Duodenal mucosa (tissue), 2 donors: ENCODE data around the gene MOB4.
"Not testable (repeated sequence)": the region's sequence is repeated elsewhere in the genome, so short reads cannot be mapped to it uniquely, and the experiment has no call there.

Source experiments
- H3K27ac ChIP-seq: one replicate; pipeline ENCODE4 v1.7.0; 2013; ENCODE audit warnings: low read depth, low read length
- H3K27me3 ChIP-seq, 2 donors: one replicate each; pipeline ENCODE4 v1.7.0; 2013; ENCODE audit warnings: low read length in 2 of 2, control low read depth in 1 of 2; ENCODE audit not compliant: insufficient read depth in 2 of 2, control insufficient read depth in 1 of 2
- H3K36me3 ChIP-seq, 2 donors: one replicate each; pipeline ENCODE4 v1.7.0; 2013; ENCODE audit warnings: low read length in 2 of 2, control low read depth in 1 of 2; ENCODE audit not compliant: insufficient read depth in 2 of 2, control insufficient read depth in 1 of 2
- H3K4me1 ChIP-seq, 2 donors: one replicate each; pipeline ENCODE4 v1.7.0; 2013; ENCODE audit warnings: low read length in 2 of 2, control low read depth in 1 of 2; ENCODE audit not compliant: insufficient read depth in 2 of 2, control insufficient read depth in 1 of 2
- H3K4me3 ChIP-seq, 2 donors: one replicate each; pipeline ENCODE4 v1.7.0; 2013; ENCODE audit warnings: low read length in 2 of 2, low read depth in 1 of 2
- H3K9ac ChIP-seq, 2 donors: one replicate each; pipeline ENCODE4 v1.7.0; 2013; ENCODE audit warnings: low read length in 2 of 2, low read depth in 1 of 2
- H3K9me3 ChIP-seq, 2 donors: one replicate each; pipeline ENCODE4 v1.7.0; 2013; ENCODE audit warnings: low read length in 2 of 2, control low read depth in 1 of 2; ENCODE audit not compliant: control insufficient read depth in 1 of 2

Gene MOB4

DNA sequence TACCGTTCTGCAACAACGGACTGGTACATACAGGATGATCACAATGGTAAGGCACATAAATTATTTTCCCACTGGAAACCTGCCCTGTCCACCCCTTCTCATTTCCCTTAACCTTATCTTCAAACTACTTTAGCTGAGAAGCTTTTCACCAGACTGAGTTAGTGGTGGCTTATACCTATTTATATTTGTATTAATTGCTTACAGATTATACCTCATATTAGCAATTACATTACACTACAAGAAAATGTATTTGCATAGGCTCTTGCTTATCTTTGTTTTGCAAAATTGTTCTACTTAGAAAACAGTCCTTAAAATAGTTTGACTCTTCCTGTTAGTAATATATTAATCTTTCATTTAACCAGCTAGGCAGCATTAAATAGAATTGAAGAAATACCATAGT lies 35.4 kb downstream of the MOB4 start:
- not testable (repeated sequence) for H3K27ac ChIP-seq, H3K4me3 ChIP-seq, H3K27me3 ChIP-seq, H3K9ac ChIP-seq, H3K4me1 ChIP-seq, H3K9me3 ChIP-seq
- peaks cover 8 to 43% of the 10 kb centered on the region in 2 donors for H3K36me3 ChIP-seq

DNA sequence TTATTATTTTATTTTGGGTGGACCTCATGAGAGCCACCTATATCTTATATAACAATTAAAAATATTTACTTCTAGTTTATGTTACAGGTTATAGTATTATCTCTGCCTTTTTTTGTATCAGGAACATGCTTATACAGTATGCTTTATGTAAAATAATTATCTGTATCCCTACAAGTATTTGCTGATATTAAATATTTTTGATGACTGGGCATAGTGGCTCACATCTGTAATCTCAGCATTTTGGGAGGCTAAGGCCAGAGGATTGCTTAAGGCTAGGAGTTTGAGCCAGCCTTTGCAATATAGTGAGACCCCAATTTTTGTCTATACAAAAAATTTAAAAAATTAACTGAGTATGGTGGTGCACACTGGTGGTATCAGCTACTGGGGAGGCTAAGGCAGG lies 39.6 kb downstream of the MOB4 start:
- no peaks in the 10 kb centered on the region for H3K4me1 ChIP-seq
- no peak overlapping the region for H3K27ac ChIP-seq
- no peak overlapping the region for H3K9ac ChIP-seq
- no peaks in the 10 kb centered on the region for H3K9me3 ChIP-seq
- H3K4me3 ChIP-seq: no peak overlapping the region
- H3K27me3 ChIP-seq: no peaks in the 10 kb centered on the region
- peaks cover 0 to 19% of the 10 kb centered on the region in 2 donors for H3K36me3 ChIP-seq

DNA sequence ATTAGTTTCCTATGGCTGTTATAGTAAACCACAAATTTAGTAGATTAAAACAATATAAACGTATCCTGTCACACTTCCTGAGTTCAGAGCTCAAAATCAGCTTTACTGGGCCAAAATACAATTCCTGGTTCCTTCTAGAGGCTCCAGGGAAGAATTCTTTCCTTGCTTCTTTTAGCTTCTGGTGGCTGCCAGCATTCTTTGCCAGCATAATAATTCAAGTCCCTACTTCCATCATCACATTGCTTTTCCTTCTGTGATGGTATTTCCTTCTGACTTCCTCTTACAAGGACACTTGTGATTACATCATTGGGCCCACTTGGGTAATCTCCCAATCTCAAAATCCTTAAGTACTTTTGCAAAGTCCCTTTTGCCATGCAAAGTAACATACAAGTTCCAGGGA lies 40.6 kb downstream of the MOB4 start:
- Histone ChIP-seq H3K9ac (no peak overlapping the region), H3K27ac (no peak overlapping the region), H3K27me3 (no peaks in the 10 kb centered on the region), H3K4me3 (no peak overlapping the region), H3K4me1 (no peaks in the 10 kb centered on the region), H3K36me3 (peaks cover 0 to 18% of the 10 kb centered on the region in 2 donors), H3K9me3 (no peaks in the 10 kb centered on the region)

DNA sequence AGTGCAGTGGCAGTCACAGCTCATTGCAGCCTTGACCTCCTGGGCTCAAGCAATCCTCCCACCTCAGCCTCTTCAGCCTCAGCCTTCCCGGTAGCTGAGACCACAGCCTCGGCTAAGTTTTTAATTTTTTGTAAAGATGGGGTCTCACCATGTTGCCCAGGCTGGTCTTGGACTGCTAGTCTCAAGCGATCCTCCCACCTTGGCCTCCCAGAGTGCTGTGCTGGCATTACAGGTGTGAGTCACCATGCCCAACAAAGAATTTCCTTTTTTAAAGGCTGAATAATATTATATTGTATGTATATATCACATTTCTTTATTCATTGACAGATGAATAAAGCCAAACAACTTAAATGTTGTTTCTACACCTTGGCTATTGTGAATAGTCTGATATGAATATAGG lies 42.5 kb downstream of the MOB4 start:
- Histone ChIP-seq H3K36me3 (peaks cover 0 to 15% of the 10 kb centered on the region in 2 donors), H3K27me3 (no peaks in the 10 kb centered on the region), H3K9ac (no peak overlapping the region), H3K9me3 (no peaks in the 10 kb centered on the region), H3K27ac (no peak overlapping the region), H3K4me1 (no peaks in the 10 kb centered on the region), H3K4me3 (no peak overlapping the region)

GRCh38 chr2:197559681-197560080 lies 43.8 kb downstream of the MOB4 start:
- peaks cover 0 to 7% of the 10 kb centered on the region in 2 donors for H3K36me3 ChIP-seq
- no peaks in the 10 kb centered on the region for H3K4me1 ChIP-seq
- no peak overlapping the region for H3K9ac ChIP-seq
- H3K27ac ChIP-seq: no peak overlapping the region
- no peak overlapping the region for H3K4me3 ChIP-seq
- no peaks in the 10 kb centered on the region for H3K27me3 ChIP-seq
- no peaks in the 10 kb centered on the region for H3K9me3 ChIP-seq

- H3K4me3 ChIP-seq: no peak overlapping the region
- no peaks in the 10 kb centered on the region for H3K27me3 ChIP-seq
- H3K36me3 ChIP-seq: peaks cover 0 to 7% of the 10 kb centered on the region in 2 donors
- H3K27ac ChIP-seq: no peak overlapping the region
- no peaks in the 10 kb centered on the region for H3K9me3 ChIP-seq
- H3K4me1 ChIP-seq: no peaks in the 10 kb centered on the region
- no peak overlapping the region for H3K9ac ChIP-seq
These were observed 44.3 kb downstream of the MOB4 start for GRCh38 chr2:197560146-197560665.

DNA sequence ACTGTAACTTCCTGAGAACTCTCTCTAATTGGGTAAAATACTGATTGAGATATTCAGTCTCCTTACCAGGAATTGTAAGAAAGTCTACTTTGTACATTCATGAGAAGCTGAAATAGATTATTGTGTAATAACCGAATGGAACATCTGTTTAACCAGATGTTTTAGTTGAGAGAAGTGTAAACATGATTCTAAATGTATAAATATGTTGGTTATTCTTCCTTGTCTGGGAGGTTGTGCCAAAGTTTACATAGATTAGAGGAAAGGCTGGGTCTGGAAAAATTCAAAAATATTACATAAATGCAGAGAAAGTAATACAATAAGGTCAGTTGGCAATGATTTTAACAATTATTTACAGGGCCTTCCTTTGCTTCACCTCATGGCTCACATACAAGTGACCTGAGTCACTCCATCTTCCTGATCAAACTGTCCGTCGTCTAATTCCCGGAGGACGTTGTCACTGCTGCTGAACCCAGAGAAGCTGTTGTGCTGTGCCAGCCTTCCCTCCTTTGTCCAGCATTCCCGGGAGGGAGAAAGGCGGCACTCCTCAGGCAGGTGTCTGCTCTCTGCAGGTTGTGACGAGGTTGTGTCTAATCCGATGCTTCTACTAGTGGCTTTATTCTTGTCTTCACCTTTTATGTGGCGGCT lies 55.9 kb downstream of the MOB4 start:
- Histone ChIP-seq H3K4me1 (no peaks in the 10 kb centered on the region), H3K36me3 (no peaks in the 10 kb centered on the region), H3K27me3 (no peaks in the 10 kb centered on the region), H3K27ac (no peak overlapping the region), H3K4me3 (no peak overlapping the region), H3K9me3 (peaks cover 7 to 8% of the 10 kb centered on the region in 2 donors), H3K9ac (no peak overlapping the region)

- Histone ChIP-seq H3K9me3 (peaks cover 7 to 8% of the 10 kb centered on the region in 2 donors), H3K36me3 (no peaks in the 10 kb centered on the region), H3K27me3 (no peaks in the 10 kb centered on the region), H3K27ac (no peak overlapping the region), H3K9ac (no peak overlapping the region), H3K4me1 (no peaks in the 10 kb centered on the region), H3K4me3 (no peak overlapping the region)
These were observed 57.7 kb downstream of the MOB4 start for GRCh38 chr2:197573608-197574007.

GRCh38 chr2:197575987-197576386 lies 60.1 kb downstream of the MOB4 start:
- Histone ChIP-seq H3K9ac (no peak overlapping the region), H3K36me3 (no peaks in the 10 kb centered on the region), H3K4me1 (no peaks in the 10 kb centered on the region), H3K9me3 (peaks cover 7 to 8% of the 10 kb centered on the region in 2 donors), H3K27me3 (no peaks in the 10 kb centered on the region), H3K27ac (no peak overlapping the region), H3K4me3 (no peak overlapping the region)

DNA sequence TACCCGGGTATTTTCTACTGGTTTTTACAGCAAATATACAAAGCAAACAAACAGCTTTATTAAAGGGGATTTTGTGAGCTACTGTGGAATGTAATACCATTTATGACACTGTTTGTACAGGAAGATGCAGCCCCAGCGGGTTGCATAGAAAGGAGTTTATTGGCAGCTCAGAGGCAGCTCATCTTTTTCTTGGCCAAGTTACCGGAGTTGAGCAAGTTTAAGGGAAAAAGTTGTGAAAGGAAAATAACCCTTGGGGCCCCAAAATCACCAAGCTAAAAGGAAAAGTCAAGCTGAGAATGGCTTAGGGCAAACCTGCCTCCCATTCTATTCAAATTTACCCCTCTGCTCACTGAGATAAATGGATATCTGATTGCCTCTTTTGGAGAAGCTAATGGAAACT lies 60.8 kb downstream of the MOB4 start:
- Histone ChIP-seq H3K36me3 (no peaks in the 10 kb centered on the region), H3K4me1 (no peaks in the 10 kb centered on the region), H3K9ac (no peak overlapping the region), H3K4me3 (no peak overlapping the region), H3K9me3 (peaks cover 7 to 8% of the 10 kb centered on the region in 2 donors), H3K27ac (no peak overlapping the region), H3K27me3 (no peaks in the 10 kb centered on the region)
